Effector memory CD4-positive, alpha-beta T cell (primary cell): ENCODE measurements around the gene KRT73.

Source experiments
- DNase-seq, 3 donors: peaks; one replicate each; pipeline ENCODE4 v3.0.0-alpha.2; 2020
- H3K27ac ChIP-seq: 2 replicates; pipeline ENCODE4 v1.7.0; 2013; ENCODE audit warnings: mild to moderate bottlenecking, low read length, moderate library complexity; ENCODE audit not compliant: insufficient read depth, poor library complexity, severe bottlenecking
- H3K27me3 ChIP-seq: replicated peaks from 2 replicates; pipeline ENCODE4 v1.7.0; 2013; ENCODE audit warnings: mild to moderate bottlenecking, low read length; ENCODE audit not compliant: insufficient read depth, control insufficient read depth, poor library complexity, severe bottlenecking
- H3K36me3 ChIP-seq: 2 replicates; pipeline ENCODE4 v1.7.0; 2013; ENCODE audit warnings: mild to moderate bottlenecking, low read length, moderate library complexity; ENCODE audit not compliant: control insufficient read depth, insufficient read depth
- H3K4me1 ChIP-seq: 2 replicates; pipeline ENCODE4 v1.7.0; 2013; ENCODE audit warnings: low read length, mild to moderate bottlenecking; ENCODE audit not compliant: control insufficient read depth, insufficient read depth, poor library complexity, severe bottlenecking
- H3K4me3 ChIP-seq: 2 replicates; pipeline ENCODE4 v1.7.0; 2013; ENCODE audit warnings: low read length, low read depth, mild to moderate bottlenecking; ENCODE audit not compliant: insufficient read depth, poor library complexity, severe bottlenecking
- H3K9me3 ChIP-seq: 2 replicates; pipeline ENCODE4 v1.7.0; 2013; ENCODE audit warnings: mild to moderate bottlenecking, low read length, moderate library complexity; ENCODE audit not compliant: control insufficient read depth

KRT73 gene

GRCh38 chr12:52613384-52614030 lies 4.9 kb downstream of the KRT73 start:
- H3K36me3 ChIP-seq = no peaks in the 10 kb centered on the region
- H3K27me3 ChIP-seq = no peaks in the 10 kb centered on the region
- H3K9me3 ChIP-seq = no peaks in the 10 kb centered on the region
- no peak for DNase-seq
- H3K27ac ChIP-seq = no peak overlapping the region
- H3K4me3 ChIP-seq = no peak overlapping the region
- H3K4me1 ChIP-seq = peaks cover 24% of the 10 kb centered on the region

GRCh38 chr12:52612431-52613383 lies 5.7 kb downstream of the KRT73 start:
- no peaks in the 10 kb centered on the region for H3K27me3 ChIP-seq
- no peak overlapping the region for H3K27ac ChIP-seq
- H3K36me3 ChIP-seq = no peaks in the 10 kb centered on the region
- H3K9me3 ChIP-seq = no peaks in the 10 kb centered on the region
- H3K4me3 ChIP-seq = no peak overlapping the region
- peaks cover 27% of the 10 kb centered on the region for H3K4me1 ChIP-seq
- no peak for DNase-seq

- no peak for DNase-seq
- Histone ChIP-seq H3K27me3 (no peaks in the 10 kb centered on the region), H3K36me3 (no peaks in the 10 kb centered on the region), H3K27ac (peak overlapping the region; percentile 14), H3K9me3 (no peaks in the 10 kb centered on the region), H3K4me3 (no peak overlapping the region), H3K4me1 (peaks cover 27% of the 10 kb centered on the region)
Observed at GRCh38 chr12:52611080-52611468, 7.3 kb downstream of the KRT73 start.

- Histone ChIP-seq H3K36me3 (no peaks in the 10 kb centered on the region), H3K27ac (no peak overlapping the region), H3K4me1 (peaks cover 11% of the 10 kb centered on the region), H3K27me3 (no peaks in the 10 kb centered on the region), H3K4me3 (no peak overlapping the region), H3K9me3 (no peaks in the 10 kb centered on the region)
- DNase-seq = no peak
Observed at GRCh38 chr12:52608826-52609630, 9.3 kb downstream of the KRT73 start.

GRCh38 chr12:52608161-52608560 lies 10.2 kb downstream of the KRT73 start:
- no peak for DNase-seq
- Histone ChIP-seq H3K36me3 (no peaks in the 10 kb centered on the region), H3K4me1 (peaks cover 11% of the 10 kb centered on the region), H3K27me3 (no peaks in the 10 kb centered on the region), H3K9me3 (no peaks in the 10 kb centered on the region), H3K27ac (no peak overlapping the region), H3K4me3 (no peak overlapping the region)

- no peak overlapping the region for H3K27ac ChIP-seq
- DNase-seq = no peak
- H3K36me3 ChIP-seq = no peaks in the 10 kb centered on the region
- H3K9me3 ChIP-seq = no peaks in the 10 kb centered on the region
- peaks cover 11% of the 10 kb centered on the region for H3K4me1 ChIP-seq
- no peak overlapping the region for H3K4me3 ChIP-seq
- no peaks in the 10 kb centered on the region for H3K27me3 ChIP-seq
Observed at GRCh38 chr12:52607314-52607713, 11.0 kb downstream of the KRT73 start.

- H3K27me3 ChIP-seq = no peaks in the 10 kb centered on the region
- no peak overlapping the region for H3K4me3 ChIP-seq
- peaks cover 11% of the 10 kb centered on the region for H3K4me1 ChIP-seq
- no peaks in the 10 kb centered on the region for H3K36me3 ChIP-seq
- no peak overlapping the region for H3K27ac ChIP-seq
- DNase-seq = no peak
- H3K9me3 ChIP-seq = no peaks in the 10 kb centered on the region
Observed at GRCh38 chr12:52606581-52607218, 11.7 kb downstream of the KRT73 start.

- H3K27ac ChIP-seq = no peak overlapping the region
- no peak for DNase-seq
- no peak overlapping the region for H3K4me3 ChIP-seq
- H3K27me3 ChIP-seq = no peaks in the 10 kb centered on the region
- H3K36me3 ChIP-seq = no peaks in the 10 kb centered on the region
- no peaks in the 10 kb centered on the region for H3K9me3 ChIP-seq
- H3K4me1 ChIP-seq = peaks cover 11% of the 10 kb centered on the region
Observed at GRCh38 chr12:52606096-52606495, 12.3 kb downstream of the KRT73 start.

- no peak overlapping the region for H3K4me3 ChIP-seq
- H3K4me1 ChIP-seq = peaks cover 11% of the 10 kb centered on the region
- DNase-seq = no peak
- H3K27ac ChIP-seq = no peak overlapping the region
- H3K27me3 ChIP-seq = no peaks in the 10 kb centered on the region
- H3K9me3 ChIP-seq = no peaks in the 10 kb centered on the region
- H3K36me3 ChIP-seq = no peaks in the 10 kb centered on the region
Observed at GRCh38 chr12:52605542-52605941, 12.8 kb downstream of the KRT73 start.
